Measurements from ENCODE around the gene PPP1R3C. TPM values are rescaled to one million over a fixed set of nuclear protein-coding genes. Genes with fewer than 3 reads are reported as not detected.

Gene PPP1R3C
- total and polyA plus RNA-seq, 2 of the 4 experiments (the other 2 are of a cell fraction) = 17.4 to 62.9 TPM

GRCh38 chr10:91668913-91669312 is 36.0 kb upstream of the PPP1R3C start (continued):
- TF ChIP-seq ELK1 (IDR thresholded peaks at IDR 0.05; ENCODE audit: borderline replicate concordance, low read depth, low read length) = no peak
- TF ChIP-seq BHLHE40 (IDR thresholded peaks at IDR 0.05; ENCODE audit: low read depth, low read length) = no peak

GRCh38 chr10:91665842-91666241 is 33.0 kb upstream of the PPP1R3C start:
- H3K14ac ChIP-seq (replicated peaks; ENCODE audit: low read depth, low read length) = 0 out of 2 replicates have a peak overlapping the region, but pooled peaks have one; percentile 34
- no peak overlapping the region for H2AK9ac ChIP-seq (replicated peaks; ENCODE audit: low read depth, low read length, poor library complexity)
- H3K4me3 ChIP-seq (ENCODE audit: insufficient read depth, low read depth, low read length) = no peak overlapping the region
- no peaks in the 10 kb centered on the region for H3K27me3 ChIP-seq (ENCODE audit: control insufficient read depth, insufficient read depth, low read length)
- no peak overlapping the region for H2AFZ ChIP-seq (replicated peaks; ENCODE audit: low read length, poor library complexity)
- H4K8ac ChIP-seq (ENCODE audit: low read depth in 2 of 2, low read length in 2 of 2) = peak overlapping the region in 1 of 2 experiments; percentile 47; a peak in 2 of 4 replicates
- H3K18ac ChIP-seq (ENCODE audit: low read depth, low read length) = peak overlapping the region; percentile 59; the same call in 1 of the 2 replicates
- no peak overlapping the region for H3K56ac ChIP-seq (ENCODE audit: extremely low read depth, insufficient read depth, low read length)
- no peak overlapping the region for H2BK20ac ChIP-seq (ENCODE audit: low read depth, low read length)
- POLR2A ChIA-PET (ENCODE audit: unreplicated experiment) = no interaction called here
- no peak overlapping the region for H3K9ac ChIP-seq (ENCODE audit: low read depth, low read length)
- no peak overlapping the region for H4K5ac ChIP-seq (ENCODE audit: low read depth, low read length)
- no peaks in the 10 kb centered on the region for H4K20me1 ChIP-seq (ENCODE audit: insufficient read depth, low read length)
- H2AK5ac ChIP-seq (ENCODE audit: low read depth, low read length) = no peak overlapping the region
- peak overlapping the region; percentile 19; the same call in 1 of the 2 replicates for H2BK120ac ChIP-seq (ENCODE audit: low read depth, low read length)
- intact Hi-C loops (cut with micrococcal nuclease) (no loop called here), dilution Hi-C loops (cut with HindIII; ENCODE audit: low sequenced_read_pairs, unreplicated experiment) (no loop called here), in situ Hi-C loops (cut with MboI; ENCODE audit: low sequenced_read_pairs) (no loop called here)
- peak overlapping the region; percentile 66 for H2BK5ac ChIP-seq (ENCODE audit: low read depth, low read length, poor library complexity, severe bottlenecking)
- no peak overlapping the region for H3K23ac ChIP-seq (ENCODE audit: low read depth, low read length)
- ATAC-seq (ENCODE audit: low read depth) (peak; percentile 87), DNase-seq (peak; percentile 88)
- H4K91ac ChIP-seq (ENCODE audit: insufficient read depth, low read depth, low read length) = no peak overlapping the region
- H3K9me1 ChIP-seq (ENCODE audit: insufficient read depth, low read length) = peaks cover 3% of the 10 kb centered on the region; the same call in 1 of the 2 replicates
- H3K4me2 ChIP-seq (ENCODE audit: low read depth, low read length) = no peak overlapping the region
- H3K4me1 ChIP-seq (ENCODE audit: control insufficient read depth, insufficient read depth, low read length) = peaks cover 12% of the 10 kb centered on the region; the same call in 1 of the 2 replicates
- H3K4ac ChIP-seq (ENCODE audit: low read depth, low read length) = peak overlapping the region; percentile 36; the same call in 1 of the 2 replicates
- no peak overlapping the region for H3K27ac ChIP-seq (ENCODE audit: insufficient read depth, low read length)
- H3K79me1 ChIP-seq (ENCODE audit: low read depth in 1 of 2, low read length in 2 of 2) = no peaks in the 10 kb centered on the region
- no TSS peak for BruUV-seq (replicated peaks)
- peak; percentile 77 for TF ChIP-seq RCOR1 (IDR thresholded peaks at IDR 0.05; ENCODE audit: insufficient replicate concordance, low read length)
- no peak for TF ChIP-seq MXI1 (IDR thresholded peaks at IDR 0.05; ENCODE audit: borderline replicate concordance, low read depth, low read length)
- H2BK15ac ChIP-seq (ENCODE audit: low read depth, low read length) = no peak overlapping the region
- CTCF ChIA-PET = no interaction called here
- H3K9me3 ChIP-seq (ENCODE audit: control insufficient read depth, insufficient read depth, low read length) = no peaks in the 10 kb centered on the region
- no peaks in the 10 kb centered on the region for H3K36me3 ChIP-seq (ENCODE audit: control insufficient read depth, insufficient read depth, low read length)
